Suprapubic skin (tissue), 4 donors: ENCODE results near the gene RBM34. TPM values are rescaled to one million over a fixed set of nuclear protein-coding genes. Genes with fewer than 3 reads are reported as not detected.
"Not testable (repeated sequence)": the region's sequence is repeated elsewhere in the genome, so short reads cannot be mapped to it uniquely, and the experiment has no call there.

ENCODE experiments used
- DNase-seq, 2 donors: peaks; one replicate each; pipeline ENCODE4 v3.0.0-alpha.2; 2019; ENCODE audit warnings: low spot score in 2 of 2
- H3K27ac ChIP-seq: fragments of 200-600 bp; sonication (generic); one replicate; pipeline ENCODE4 v1.5.1; 2019
- H3K27me3 ChIP-seq: fragments of 200-600 bp; sonication (generic); one replicate; pipeline ENCODE4 v1.5.1; 2019
- H3K36me3 ChIP-seq: fragments of 200-600 bp; sonication (generic); one replicate; pipeline ENCODE4 v1.5.1; 2019
- H3K4me1 ChIP-seq: fragments of 200-600 bp; sonication (generic); one replicate; pipeline ENCODE4 v1.5.1; 2019
- H3K4me3 ChIP-seq: fragments of 200-600 bp; sonication (generic); one replicate; pipeline ENCODE4 v1.5.1; 2019; ENCODE audit warnings: mild to moderate bottlenecking
- H3K9me3 ChIP-seq: fragments of 200-600 bp; sonication (generic); one replicate; pipeline ENCODE4 v1.5.1; 2019
- CTCF ChIP-seq, 2 donors: fragments of 200-600 bp in 1 of 2; fragments of 450-650 bp in 1 of 2; sonication (generic) in 1 of 2; IDR thresholded peaks; one replicate each; pipeline ENCODE4 v1.5.1; 2016 to 2019; ENCODE audit warnings: antibody characterized with exemption in 2 of 2, mild to moderate bottlenecking in 1 of 2, moderate library complexity in 1 of 2
- EP300 ChIP-seq: sonication (generic); formaldehyde crosslinking; IDR thresholded peaks from one replicate; pipeline ENCODE4 v1.6.1; 2017; ENCODE audit warnings: antibody characterized with exemption
- POLR2A ChIP-seq, 2 donors: fragments of 450-650 bp; IDR thresholded peaks; one replicate each; pipeline ENCODE4 v1.6.1; 2017; ENCODE audit warnings: antibody characterized with exemption in 2 of 2, mild to moderate bottlenecking in 2 of 2, moderate library complexity in 2 of 2
- POLR2AphosphoS5 ChIP-seq, 3 donors: sonication (generic); formaldehyde crosslinking; IDR thresholded peaks; one replicate each; pipeline ENCODE4 v1.6.1; 2017; ENCODE audit warnings: antibody characterized with exemption in 3 of 3
- WGBS: methylation state at CpG from one replicate; pipeline ENCODE4 v1.1.5; 2018; 5-methylcytosine and 5-hydroxymethylcytosine counted together
- total RNA-seq, 4 donors: library from RNA; depleted of rRNA; stranded (reverse); fragments of >200 nt; gene quantifications; one replicate each; pipeline ENCODE4 v1.1.0, GENCODE V29; 2016

Gene RBM34
- total RNA-seq, 4 donors from 2014 or later = 35.2 to 75.9 (median 51.2) TPM

GRCh38 chr1:235093696-235094592, 67.1 kb downstream of the RBM34 start:
- no peaks in the 10 kb centered on the region for H3K27me3 ChIP-seq
- peak overlapping the region; percentile 17 for H3K4me3 ChIP-seq
- no peaks in the 10 kb centered on the region for H3K9me3 ChIP-seq
- no peak for DNase-seq
- H3K36me3 ChIP-seq = no peaks in the 10 kb centered on the region
- WGBS = 29% methylated on average over 24 of the region's 24 CpGs
- H3K27ac ChIP-seq = no peak overlapping the region
- TF ChIP-seq POLR2AphosphoS5 (IDR thresholded peaks at IDR 0.05) (no peak), CTCF (IDR thresholded peaks at IDR 0.05) (peak; percentile 77 to 92)
- H3K4me1 ChIP-seq = peaks cover 19% of the 10 kb centered on the region

- TF ChIP-seq POLR2A (IDR thresholded peaks at IDR 0.05) (no peak), CTCF (IDR thresholded peaks at IDR 0.05) (no peak), POLR2AphosphoS5 (IDR thresholded peaks at IDR 0.05) (no peak), EP300 (no peak)
- H3K27ac ChIP-seq = no peak overlapping the region
- DNase-seq = no peak
Observed at GRCh38 chr1:235093013-235093695, 67.9 kb downstream of the RBM34 start.

GRCh38 chr1:235092415-235092814, 68.6 kb downstream of the RBM34 start:
- not testable (repeated sequence) for H3K36me3 ChIP-seq, H3K4me3 ChIP-seq, H3K27me3 ChIP-seq, H3K9me3 ChIP-seq, H3K27ac ChIP-seq, DNase-seq
- 90% methylated on average over 12 of the region's 14 CpGs for WGBS
- H3K4me1 ChIP-seq = peaks cover 19% of the 10 kb centered on the region

More at GRCh38 chr1:235093013-235093695, 67.9 kb downstream of the RBM34 start:
- no peaks in the 10 kb centered on the region for H3K27me3 ChIP-seq
- H3K9me3 ChIP-seq = no peaks in the 10 kb centered on the region
- H3K4me3 ChIP-seq = peak overlapping the region; percentile 17
- H3K4me1 ChIP-seq = peaks cover 19% of the 10 kb centered on the region
- WGBS = 59% methylated on average over 18 of the region's 27 CpGs
- no peaks in the 10 kb centered on the region for H3K36me3 ChIP-seq

GRCh38 chr1:235092045-235092406, 69.0 kb downstream of the RBM34 start:
- 91% methylated on average over 8 of the region's 8 CpGs for WGBS

GRCh38 chr1:235091319-235092044, 69.6 kb downstream of the RBM34 start:
- not testable (repeated sequence) for H3K27me3 ChIP-seq, H3K27ac ChIP-seq, H3K9me3 ChIP-seq, H3K36me3 ChIP-seq, H3K4me3 ChIP-seq
- peak in 1 of 2 donors; percentile 45 for DNase-seq
- H3K4me1 ChIP-seq = peaks cover 19% of the 10 kb centered on the region
- WGBS = 94% methylated on average over 20 of the region's 20 CpGs

More at GRCh38 chr1:235092045-235092406, 69.0 kb downstream of the RBM34 start:
- H3K9me3 ChIP-seq, H3K27me3 ChIP-seq, H3K4me3 ChIP-seq, DNase-seq, H3K36me3 ChIP-seq, H3K27ac ChIP-seq: not testable (repeated sequence)
- peaks cover 19% of the 10 kb centered on the region for H3K4me1 ChIP-seq

GRCh38 chr1:235090406-235091069, 70.5 kb downstream of the RBM34 start:
- Histone ChIP-seq H3K27me3 (no peaks in the 10 kb centered on the region), H3K4me3 (no peak overlapping the region), H3K27ac (no peak overlapping the region), H3K9me3 (no peaks in the 10 kb centered on the region), H3K36me3 (no peaks in the 10 kb centered on the region), H3K4me1 (peaks cover 19% of the 10 kb centered on the region)
- peak in 1 of 2 donors; percentile 44 for DNase-seq
- TF ChIP-seq CTCF (IDR thresholded peaks at IDR 0.05) (no peak), POLR2AphosphoS5 (IDR thresholded peaks at IDR 0.05) (no peak), POLR2A (IDR thresholded peaks at IDR 0.05) (no peak), EP300 (no peak)
- 38% methylated on average over 17 of the region's 20 CpGs for WGBS
